ENCODE measurements around the gene OPCML.

OPCML gene

DNA sequence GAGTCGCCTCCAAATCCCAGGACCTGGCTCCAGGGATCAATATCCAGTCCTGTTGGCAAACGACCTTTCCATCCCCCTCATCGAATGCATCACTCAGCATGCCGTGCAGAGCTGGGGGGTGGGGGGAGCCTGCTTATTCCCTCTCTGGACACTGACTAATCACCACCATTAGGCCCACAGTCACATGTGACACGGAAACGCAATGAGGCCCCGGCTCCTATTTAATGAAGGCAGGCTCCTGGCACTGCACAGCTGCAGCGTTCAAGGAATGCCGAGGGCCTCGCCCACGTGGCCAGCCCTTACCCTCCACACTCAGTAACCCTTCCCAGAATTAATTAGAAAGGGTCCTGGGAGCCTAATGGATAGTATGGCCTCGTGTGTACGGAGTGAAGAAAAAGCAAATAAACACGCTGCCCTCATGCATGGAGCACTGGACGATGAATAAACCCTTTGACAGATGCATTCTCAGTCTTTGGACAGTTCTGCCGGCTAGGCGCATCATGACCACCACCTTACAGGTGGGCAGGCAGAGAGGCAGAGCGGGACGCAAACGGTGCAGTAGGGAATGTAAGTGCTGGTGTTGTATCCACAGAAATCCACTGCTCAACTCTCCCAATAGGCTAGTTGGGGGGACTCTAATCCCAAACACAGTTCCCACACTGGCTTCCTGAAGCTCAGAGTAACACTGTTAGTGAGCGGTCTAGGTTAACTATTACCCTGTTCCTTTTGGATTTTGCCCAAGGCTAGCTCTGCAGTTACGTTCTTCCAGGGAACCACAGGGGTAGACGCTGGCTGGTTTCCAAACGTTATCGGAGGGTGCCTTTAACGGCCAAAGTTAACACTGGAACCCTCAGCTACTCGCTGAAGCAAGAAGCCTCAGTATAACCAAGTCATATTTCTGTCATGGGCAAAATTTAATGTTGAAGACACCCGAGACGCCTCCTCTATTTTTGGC, 490.1 kb downstream of the OPCML start:
- no peaks in the 10 kb centered on the region for H3K9me3 ChIP-seq (ENCODE audit: low read length)
- no peaks in the 10 kb centered on the region for H3K27me3 ChIP-seq (ENCODE audit: insufficient read depth, low read length)
- no peaks in the 10 kb centered on the region for H4K20me1 ChIP-seq (ENCODE audit: insufficient read depth, low read length)
- TF ChIP-seq, protein P1, sequence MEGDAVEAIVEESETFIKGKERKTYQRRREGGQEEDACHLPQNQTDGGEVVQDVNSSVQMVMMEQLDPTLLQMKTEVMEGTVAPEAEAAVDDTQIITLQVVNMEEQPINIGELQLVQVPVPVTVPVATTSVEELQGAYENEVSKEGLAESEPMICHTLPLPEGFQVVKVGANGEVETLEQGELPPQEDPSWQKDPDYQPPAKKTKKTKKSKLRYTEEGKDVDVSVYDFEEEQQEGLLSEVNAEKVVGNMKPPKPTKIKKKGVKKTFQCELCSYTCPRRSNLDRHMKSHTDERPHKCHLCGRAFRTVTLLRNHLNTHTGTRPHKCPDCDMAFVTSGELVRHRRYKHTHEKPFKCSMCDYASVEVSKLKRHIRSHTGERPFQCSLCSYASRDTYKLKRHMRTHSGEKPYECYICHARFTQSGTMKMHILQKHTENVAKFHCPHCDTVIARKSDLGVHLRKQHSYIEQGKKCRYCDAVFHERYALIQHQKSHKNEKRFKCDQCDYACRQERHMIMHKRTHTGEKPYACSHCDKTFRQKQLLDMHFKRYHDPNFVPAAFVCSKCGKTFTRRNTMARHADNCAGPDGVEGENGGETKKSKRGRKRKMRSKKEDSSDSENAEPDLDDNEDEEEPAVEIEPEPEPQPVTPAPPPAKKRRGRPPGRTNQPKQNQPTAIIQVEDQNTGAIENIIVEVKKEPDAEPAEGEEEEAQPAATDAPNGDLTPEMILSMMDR (IDR thresholded peaks at IDR 0.05; ENCODE audit: low read length) = no peak
- TF ChIP-seq EZH2 (IDR thresholded peaks at IDR 0.05; ENCODE audit: borderline replicate concordance, low read length) = no peak
- H3K27ac ChIP-seq (ENCODE audit: low read depth, low read length, poor library complexity, severe bottlenecking) = no peak overlapping the region
- no peak overlapping the region for H3K9ac ChIP-seq (ENCODE audit: low read length)
- H3K4me2 ChIP-seq (ENCODE audit: low read length) = no peak overlapping the region
- no peaks in the 10 kb centered on the region for H3K79me2 ChIP-seq (ENCODE audit: insufficient read depth, low read length)
- no peaks in the 10 kb centered on the region for H3K36me3 ChIP-seq (ENCODE audit: insufficient read depth, low read length)
- no peak overlapping the region for H2AFZ ChIP-seq (ENCODE audit: low read length)
- no peaks in the 10 kb centered on the region for H3F3A ChIP-seq (ENCODE audit: insufficient read depth, low read length)
- H3K4me3 ChIP-seq (ENCODE audit: low read depth, low read length, poor library complexity, severe bottlenecking) = no peak overlapping the region
- H3K9me2 ChIP-seq (ENCODE audit: low read depth, low read length) = no peaks in the 10 kb centered on the region
- H3K4me1 ChIP-seq (ENCODE audit: insufficient read depth, low read length, severe bottlenecking) = no peaks in the 10 kb centered on the region

DNA sequence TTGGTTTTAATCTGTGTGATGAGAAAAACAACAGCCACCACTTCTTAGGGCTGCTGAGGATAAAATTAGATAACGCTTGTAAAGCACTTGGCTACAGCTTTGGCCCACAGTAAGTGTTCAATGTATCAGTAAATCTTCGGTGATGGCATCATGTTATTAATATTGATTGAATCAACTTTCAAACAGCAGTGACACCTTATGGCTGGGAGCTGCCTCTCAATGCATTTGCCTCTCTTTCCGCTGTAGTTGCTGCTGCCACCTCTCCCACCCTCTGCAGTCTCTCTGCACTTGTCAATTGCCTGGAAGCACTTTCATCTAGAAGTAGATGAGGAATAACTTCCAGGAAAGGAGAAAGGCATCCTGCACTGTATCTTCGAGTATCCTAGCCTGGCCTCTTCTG, 491.1 kb downstream of the OPCML start:
- Histone ChIP-seq H3K36me3 (ENCODE audit: insufficient read depth, low read length) (no peaks in the 10 kb centered on the region), H3K27me3 (ENCODE audit: insufficient read depth, low read length) (no peaks in the 10 kb centered on the region), H3K27ac (ENCODE audit: low read depth, low read length, poor library complexity, severe bottlenecking) (no peak overlapping the region)

GRCh38 chr11:133040289-133040900, 491.9 kb downstream of the OPCML start:
- no peak overlapping the region for H3K27ac ChIP-seq (ENCODE audit: low read depth, low read length, poor library complexity, severe bottlenecking)
- no peaks in the 10 kb centered on the region for H3K36me3 ChIP-seq (ENCODE audit: insufficient read depth, low read length)
- no peak overlapping the region for H2AFZ ChIP-seq (ENCODE audit: low read length)
- H3K4me1 ChIP-seq (ENCODE audit: insufficient read depth, low read length, severe bottlenecking) = no peaks in the 10 kb centered on the region
- no peaks in the 10 kb centered on the region for H3K9me2 ChIP-seq (ENCODE audit: low read depth, low read length)
- H4K20me1 ChIP-seq (ENCODE audit: insufficient read depth, low read length) = no peaks in the 10 kb centered on the region
- H3K9me3 ChIP-seq (ENCODE audit: low read length) = no peaks in the 10 kb centered on the region
- H3K9ac ChIP-seq (ENCODE audit: low read length) = no peak overlapping the region
- no peaks in the 10 kb centered on the region for H3F3A ChIP-seq (ENCODE audit: insufficient read depth, low read length)
- no peaks in the 10 kb centered on the region for H3K27me3 ChIP-seq (ENCODE audit: insufficient read depth, low read length)
- TF ChIP-seq, protein P1 (IDR thresholded peaks at IDR 0.05; ENCODE audit: low read length) = no peak
- no peak for TF ChIP-seq EZH2 (IDR thresholded peaks at IDR 0.05; ENCODE audit: borderline replicate concordance, low read length)
- no peak overlapping the region for H3K4me3 ChIP-seq (ENCODE audit: low read depth, low read length, poor library complexity, severe bottlenecking)
- H3K79me2 ChIP-seq (ENCODE audit: insufficient read depth, low read length) = no peaks in the 10 kb centered on the region
- no peak overlapping the region for H3K4me2 ChIP-seq (ENCODE audit: low read length)

More for the DNA sequence above, 491.1 kb downstream of the OPCML start:
- Histone ChIP-seq H3K9ac (ENCODE audit: low read length) (no peak overlapping the region), H4K20me1 (ENCODE audit: insufficient read depth, low read length) (no peaks in the 10 kb centered on the region), H3K9me2 (ENCODE audit: low read depth, low read length) (no peaks in the 10 kb centered on the region), H3K9me3 (ENCODE audit: low read length) (no peaks in the 10 kb centered on the region), H3K4me2 (ENCODE audit: low read length) (no peak overlapping the region), H2AFZ (ENCODE audit: low read length) (no peak overlapping the region), H3K4me3 (ENCODE audit: low read depth, low read length, poor library complexity, severe bottlenecking) (no peak overlapping the region), H3F3A (ENCODE audit: insufficient read depth, low read length) (no peaks in the 10 kb centered on the region), H3K79me2 (ENCODE audit: insufficient read depth, low read length) (no peaks in the 10 kb centered on the region), H3K4me1 (ENCODE audit: insufficient read depth, low read length, severe bottlenecking) (no peaks in the 10 kb centered on the region)
- TF ChIP-seq, protein P1 (IDR thresholded peaks at IDR 0.05; ENCODE audit: low read length) = no peak
- TF ChIP-seq EZH2 (IDR thresholded peaks at IDR 0.05; ENCODE audit: borderline replicate concordance, low read length) = no peak

Data from OCI-LY1 (cell line).